ENCODE data around the gene CISH. TPM values are rescaled to one million over a fixed set of nuclear protein-coding genes. Genes with fewer than 3 reads are reported as not detected.

The CISH gene
- total RNA-seq, 1 donor, result 1.1 TPM

- no peaks in the 10 kb centered on the region for H4K20me1 ChIP-seq (ENCODE audit: insufficient read depth, low read length)
- no peak overlapping the region for H3K4me2 ChIP-seq (ENCODE audit: insufficient read depth, low read length)
- no peak overlapping the region for H3K4me3 ChIP-seq (ENCODE audit: insufficient read depth, low read length)
- peaks cover 29% of the 10 kb centered on the region for H3K4me1 ChIP-seq (ENCODE audit: insufficient read depth, low read length)
- H2AFZ ChIP-seq (ENCODE audit: low read length), result no peak overlapping the region
- H3K27me3 ChIP-seq (ENCODE audit: insufficient read depth, low read length), result no peaks in the 10 kb centered on the region
- no peaks in the 10 kb centered on the region for H3K79me2 ChIP-seq (ENCODE audit: insufficient read depth, low read length)
- H3K9me3 ChIP-seq (ENCODE audit: low read depth, low read length), result no peaks in the 10 kb centered on the region
- no peaks in the 10 kb centered on the region for H3K36me3 ChIP-seq (ENCODE audit: insufficient read depth, low read length)
- DNase-seq (ENCODE audit: insufficient read length, low spot score, missing footprints), result peak; percentile 48
- no peak overlapping the region for H3K27ac ChIP-seq (ENCODE audit: low read depth, low read length)
- TF ChIP-seq, protein P1, sequence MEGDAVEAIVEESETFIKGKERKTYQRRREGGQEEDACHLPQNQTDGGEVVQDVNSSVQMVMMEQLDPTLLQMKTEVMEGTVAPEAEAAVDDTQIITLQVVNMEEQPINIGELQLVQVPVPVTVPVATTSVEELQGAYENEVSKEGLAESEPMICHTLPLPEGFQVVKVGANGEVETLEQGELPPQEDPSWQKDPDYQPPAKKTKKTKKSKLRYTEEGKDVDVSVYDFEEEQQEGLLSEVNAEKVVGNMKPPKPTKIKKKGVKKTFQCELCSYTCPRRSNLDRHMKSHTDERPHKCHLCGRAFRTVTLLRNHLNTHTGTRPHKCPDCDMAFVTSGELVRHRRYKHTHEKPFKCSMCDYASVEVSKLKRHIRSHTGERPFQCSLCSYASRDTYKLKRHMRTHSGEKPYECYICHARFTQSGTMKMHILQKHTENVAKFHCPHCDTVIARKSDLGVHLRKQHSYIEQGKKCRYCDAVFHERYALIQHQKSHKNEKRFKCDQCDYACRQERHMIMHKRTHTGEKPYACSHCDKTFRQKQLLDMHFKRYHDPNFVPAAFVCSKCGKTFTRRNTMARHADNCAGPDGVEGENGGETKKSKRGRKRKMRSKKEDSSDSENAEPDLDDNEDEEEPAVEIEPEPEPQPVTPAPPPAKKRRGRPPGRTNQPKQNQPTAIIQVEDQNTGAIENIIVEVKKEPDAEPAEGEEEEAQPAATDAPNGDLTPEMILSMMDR (IDR thresholded peaks at IDR 0.05; ENCODE audit: extremely low read depth, low read depth, low read length), result no peak
These were observed 12.4 kb downstream of the CISH start for GRCh38 chr3:50599115-50599715.

DNA sequence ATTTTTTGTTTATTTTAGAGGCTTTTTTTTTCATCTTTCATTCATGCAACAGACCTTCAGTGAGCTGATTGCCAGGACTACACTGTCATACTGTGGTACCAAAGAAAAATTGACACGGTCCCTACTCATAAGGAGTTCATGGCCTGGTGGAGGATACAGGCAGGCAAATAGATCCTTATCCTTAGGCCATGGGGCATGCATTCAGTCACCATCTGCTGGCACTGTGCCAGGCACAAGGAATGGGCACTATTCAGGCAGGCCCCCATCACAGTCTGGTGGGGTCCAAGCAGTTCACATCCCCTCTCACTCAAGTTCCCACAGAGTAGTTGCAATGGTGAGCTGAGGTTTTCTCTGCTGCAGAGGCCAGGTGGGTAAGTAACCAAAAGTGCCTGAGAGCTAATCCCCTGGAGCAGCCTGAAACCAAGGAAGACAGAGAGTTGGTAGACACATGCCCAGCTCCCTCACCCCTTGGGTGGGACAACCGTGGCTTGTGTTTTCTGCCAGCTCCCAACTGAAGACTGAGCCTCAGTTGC is 17.3 kb downstream of the CISH start:
- Histone ChIP-seq H2AFZ (ENCODE audit: low read length) (no peak overlapping the region), H3K27ac (ENCODE audit: low read depth, low read length) (no peak overlapping the region), H4K20me1 (ENCODE audit: insufficient read depth, low read length) (no peaks in the 10 kb centered on the region), H3K4me3 (ENCODE audit: insufficient read depth, low read length) (no peak overlapping the region), H3K4me2 (ENCODE audit: insufficient read depth, low read length) (no peak overlapping the region), H3K36me3 (ENCODE audit: insufficient read depth, low read length) (no peaks in the 10 kb centered on the region), H3K9me3 (ENCODE audit: low read depth, low read length) (no peaks in the 10 kb centered on the region), H3K4me1 (ENCODE audit: insufficient read depth, low read length) (peaks cover 13% of the 10 kb centered on the region), H3K27me3 (ENCODE audit: insufficient read depth, low read length) (no peaks in the 10 kb centered on the region), H3K79me2 (ENCODE audit: insufficient read depth, low read length) (no peaks in the 10 kb centered on the region)
- DNase-seq (ENCODE audit: insufficient read length, low spot score, missing footprints), result peak; percentile 57
- TF ChIP-seq, protein P1 (IDR thresholded peaks at IDR 0.05; ENCODE audit: extremely low read depth, low read depth, low read length), result no peak

DNA sequence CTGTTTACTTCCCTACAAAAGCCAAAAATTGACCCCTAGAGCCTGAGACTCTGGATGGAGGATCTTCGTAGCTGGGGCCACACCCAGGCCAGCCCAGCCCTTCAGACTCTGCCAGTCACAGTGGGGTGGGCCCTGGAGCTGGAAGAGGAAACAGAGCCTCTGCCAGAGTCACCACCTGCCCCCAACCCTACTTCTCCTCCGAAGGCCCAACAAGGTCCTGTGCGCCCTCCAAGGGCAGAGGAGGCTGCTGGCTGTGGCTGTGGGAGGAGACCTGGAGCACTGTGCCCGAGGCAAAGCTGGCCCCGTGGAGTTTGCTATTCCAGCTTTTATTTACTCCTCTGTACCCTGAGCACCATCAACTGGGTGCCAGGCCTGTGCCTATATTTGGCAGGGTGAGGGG is 19.0 kb downstream of the CISH start:
- no peak overlapping the region for H3K4me2 ChIP-seq (ENCODE audit: insufficient read depth, low read length)
- TF ChIP-seq, protein P1 (IDR thresholded peaks at IDR 0.05; ENCODE audit: extremely low read depth, low read depth, low read length), result no peak
- H4K20me1 ChIP-seq (ENCODE audit: insufficient read depth, low read length), result no peaks in the 10 kb centered on the region
- H2AFZ ChIP-seq (ENCODE audit: low read length), result no peak overlapping the region
- no peaks in the 10 kb centered on the region for H3K79me2 ChIP-seq (ENCODE audit: insufficient read depth, low read length)
- H3K4me3 ChIP-seq (ENCODE audit: insufficient read depth, low read length), result no peak overlapping the region
- DNase-seq (ENCODE audit: insufficient read length, low spot score, missing footprints), result no peak
- H3K36me3 ChIP-seq (ENCODE audit: insufficient read depth, low read length), result no peaks in the 10 kb centered on the region
- peaks cover 26% of the 10 kb centered on the region for H3K4me1 ChIP-seq (ENCODE audit: insufficient read depth, low read length)
- H3K9me3 ChIP-seq (ENCODE audit: low read depth, low read length), result no peaks in the 10 kb centered on the region
- no peak overlapping the region for H3K27ac ChIP-seq (ENCODE audit: low read depth, low read length)
- no peaks in the 10 kb centered on the region for H3K27me3 ChIP-seq (ENCODE audit: insufficient read depth, low read length)

GRCh38 chr3:50591196-50591741 is 20.3 kb downstream of the CISH start:
- Histone ChIP-seq H4K20me1 (ENCODE audit: insufficient read depth, low read length) (no peaks in the 10 kb centered on the region), H3K9me3 (ENCODE audit: low read depth, low read length) (no peaks in the 10 kb centered on the region), H3K36me3 (ENCODE audit: insufficient read depth, low read length) (no peaks in the 10 kb centered on the region), H3K4me3 (ENCODE audit: insufficient read depth, low read length) (no peak overlapping the region), H3K79me2 (ENCODE audit: insufficient read depth, low read length) (no peaks in the 10 kb centered on the region), H3K27ac (ENCODE audit: low read depth, low read length) (no peak overlapping the region), H3K4me1 (ENCODE audit: insufficient read depth, low read length) (peaks cover 32% of the 10 kb centered on the region), H2AFZ (ENCODE audit: low read length) (no peak overlapping the region), H3K27me3 (ENCODE audit: insufficient read depth, low read length) (no peaks in the 10 kb centered on the region), H3K4me2 (ENCODE audit: insufficient read depth, low read length) (peak overlapping the region; percentile 26)
- DNase-seq (ENCODE audit: insufficient read length, low spot score, missing footprints), result peak; percentile 80
- TF ChIP-seq, protein P1 (IDR thresholded peaks at IDR 0.05; ENCODE audit: extremely low read depth, low read depth, low read length), result no peak

Measured in osteoblast (primary cell).